Suprapubic skin (tissue), 4 donors: ENCODE results near the gene ZSCAN20.

Source experiments
- CTCF ChIP-seq, 2 donors: fragments of 200-600 bp in 1 of 2; fragments of 450-650 bp in 1 of 2; sonication (generic) in 1 of 2; IDR thresholded peaks; one replicate each; pipeline ENCODE4 v1.5.1; 2016 to 2019; ENCODE audit warnings: antibody characterized with exemption in 2 of 2, mild to moderate bottlenecking in 1 of 2, moderate library complexity in 1 of 2
- POLR2A ChIP-seq, 2 donors: fragments of 450-650 bp; IDR thresholded peaks; one replicate each; pipeline ENCODE4 v1.6.1; 2017; ENCODE audit warnings: antibody characterized with exemption in 2 of 2, mild to moderate bottlenecking in 2 of 2, moderate library complexity in 2 of 2
- POLR2AphosphoS5 ChIP-seq, 3 donors: sonication (generic); formaldehyde crosslinking; IDR thresholded peaks; one replicate each; pipeline ENCODE4 v1.6.1; 2017; ENCODE audit warnings: antibody characterized with exemption in 3 of 3

GRCh38 chr1:33502726-33503125, 30.3 kb downstream of the ZSCAN20 start:
- no peak for TF ChIP-seq POLR2A (IDR thresholded peaks at IDR 0.05)
- TF ChIP-seq CTCF (IDR thresholded peaks at IDR 0.05), result no peak
- no peak for TF ChIP-seq POLR2AphosphoS5 (IDR thresholded peaks at IDR 0.05)
